SU-DHL-6 (cell line): Measurements from ENCODE around the gene CENPL.

ENCODE experiments used
- H2AFZ ChIP-seq: fragments of 200-600 bp; sonication (generic); 2 replicates; pipeline ENCODE4 v1.6.1; 2014; ENCODE audit warnings: low read depth, mild to moderate bottlenecking, moderate library complexity, mixed read lengths, antibody characterized with exemption, low read length; ENCODE audit not compliant: severe bottlenecking
- H3F3A ChIP-seq: fragments of 200-600 bp; shearing (Covaris generic); 2 replicates; pipeline ENCODE4 v1.6.0; 2016; ENCODE audit warnings: antibody characterized with exemption, mild to moderate bottlenecking; ENCODE audit not compliant: insufficient read depth
- H3K27ac ChIP-seq: fragments of 200-600 bp; sonication (generic); 2 replicates; pipeline ENCODE4 v1.5.1; 2016; ENCODE audit warnings: low read depth, mild to moderate bottlenecking, low read length, moderate library complexity, mixed read lengths
- H3K27me3 ChIP-seq: fragments of 200-600 bp; sonication (generic), shearing (Covaris generic); 2 replicates; pipeline ENCODE4 v1.6.0; 2014; ENCODE audit warnings: mild to moderate bottlenecking, low read length
- H3K36me3 ChIP-seq: fragments of 200-600 bp; sonication (generic); 2 replicates; pipeline ENCODE4 v1.6.1; 2014; ENCODE audit warnings: mild to moderate bottlenecking, low read length, mixed read lengths
- H3K4me2 ChIP-seq: fragments of 300-600, 200-600 bp; shearing (Covaris generic), sonication (generic); 2 replicates; pipeline ENCODE4 v1.6.0; 2014; ENCODE audit warnings: low read length, low read depth, mild to moderate bottlenecking; ENCODE audit not compliant: poor library complexity, severe bottlenecking
- H3K4me3 ChIP-seq: fragments of 200-600 bp; sonication (generic); 2 replicates; pipeline ENCODE4 v1.5.1; 2014; ENCODE audit warnings: antibody characterized with exemption, low read length, mild to moderate bottlenecking, mixed read lengths; ENCODE audit not compliant: insufficient read depth, poor library complexity, severe bottlenecking
- H3K79me2 ChIP-seq: fragments of 200-600 bp; sonication (generic); 2 replicates; pipeline ENCODE4 v1.6.1; 2014; ENCODE audit warnings: mild to moderate bottlenecking, low read length, moderate library complexity; ENCODE audit not compliant: insufficient read depth
- H3K9ac ChIP-seq: fragments of 200-600 bp; sonication (generic); 2 replicates; pipeline ENCODE4 v1.7.0; 2014; ENCODE audit warnings: mild to moderate bottlenecking, low read length
- H3K9me2 ChIP-seq: fragments of 200-600 bp; sonication (generic); replicated peaks from 2 replicates; pipeline ENCODE4 v1.6.1; 2014; ENCODE audit warnings: low read length; ENCODE audit not compliant: insufficient read depth
- H3K9me3 ChIP-seq: fragments of 200-600 bp; sonication (generic); 2 replicates; pipeline ENCODE4 v1.6.1; 2014; ENCODE audit warnings: low read length, mixed read lengths; ENCODE audit not compliant: insufficient read depth
- H4K20me1 ChIP-seq: fragments of 200-600 bp; sonication (generic); 2 replicates; pipeline ENCODE4 v1.6.1; 2014; ENCODE audit warnings: low read depth, mild to moderate bottlenecking, antibody characterized with exemption, low read length, moderate library complexity, mixed read lengths
- EZH2phosphoT487 ChIP-seq: fragments of 200-600 bp; sonication (generic), shearing (Covaris generic); conservative IDR thresholded peaks from 2 replicates; pipeline ENCODE4 v1.6.1; 2018; ENCODE audit warnings: mild to moderate bottlenecking, antibody characterized with exemption, low read length, moderate library complexity, mixed read lengths
- TF ChIP-seq, protein P1 (sequence below): fragments of 200-600 bp; sonication (generic); IDR thresholded peaks from one replicate; pipeline ENCODE4 v1.5.1; 2017; ENCODE audit warnings: antibody characterized with exemption, mild to moderate bottlenecking, low read length, moderate library complexity; ENCODE audit not compliant: insufficient read depth, poor library complexity, severe bottlenecking

The CENPL gene

DNA sequence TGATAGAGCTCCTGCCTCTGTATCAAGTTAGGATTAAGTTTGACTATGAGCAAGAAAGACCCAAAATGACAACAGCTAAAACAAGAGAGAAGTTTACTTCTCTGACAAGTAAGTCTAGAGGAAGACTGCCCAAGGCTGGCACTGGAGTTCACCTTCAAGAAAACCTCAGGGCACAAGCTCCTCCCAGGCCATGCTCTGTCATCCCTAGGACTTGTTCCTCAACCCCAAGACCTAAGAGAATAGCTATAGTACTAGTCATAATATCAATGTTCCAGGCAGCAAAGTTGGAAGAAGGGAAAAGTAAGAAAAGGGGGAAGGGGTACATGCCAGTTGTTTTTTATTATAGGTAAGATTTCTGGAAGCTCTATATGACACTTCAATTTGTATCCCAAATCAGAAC is 26.6 kb downstream of the CENPL start:
- no peaks in the 10 kb centered on the region; the same call in 1 of the 2 replicates for H3K79me2 ChIP-seq
- no peak overlapping the region for H3K27ac ChIP-seq
- TF ChIP-seq EZH2phosphoT487: no peak
- no peak overlapping the region for H2AFZ ChIP-seq
- H3K9ac ChIP-seq: no peak overlapping the region
- no peaks in the 10 kb centered on the region for H3K27me3 ChIP-seq
- peaks cover 5% of the 10 kb centered on the region; the same call in 1 of the 2 replicates for H3F3A ChIP-seq
- H3K9me2 ChIP-seq: no peaks in the 10 kb centered on the region
- H3K36me3 ChIP-seq: peaks cover 39% of the 10 kb centered on the region; the same call in 1 of the 2 replicates
- H3K4me3 ChIP-seq: no peak overlapping the region
- H4K20me1 ChIP-seq: no peaks in the 10 kb centered on the region; the same call in 1 of the 2 replicates
- H3K4me2 ChIP-seq: no peak overlapping the region
- no peaks in the 10 kb centered on the region for H3K9me3 ChIP-seq

DNA sequence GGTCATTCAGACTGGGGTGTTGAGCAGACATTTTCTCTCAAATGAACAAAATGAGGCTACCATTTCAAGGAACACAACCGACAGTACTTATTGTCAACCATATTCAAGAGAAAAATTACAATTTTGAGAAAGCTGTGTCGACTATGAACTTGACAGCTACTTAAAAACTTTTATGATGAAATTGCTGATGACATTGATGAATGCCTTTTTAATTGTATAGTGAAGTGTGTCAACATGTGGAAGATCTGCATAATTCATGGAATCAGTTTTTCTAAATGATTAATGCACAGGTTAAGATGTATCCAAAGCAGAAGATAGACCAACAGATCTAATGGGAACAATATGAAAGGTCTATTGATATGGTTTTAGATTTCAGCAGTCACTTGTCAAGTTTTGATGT is 34.8 kb downstream of the CENPL start:
- Histone ChIP-seq H3K9me3 (no peaks in the 10 kb centered on the region), H3K27me3 (no peaks in the 10 kb centered on the region), H3K4me3 (no peak overlapping the region), H3K36me3 (peaks cover 21% of the 10 kb centered on the region; the same call in 1 of the 2 replicates), H3K27ac (no peak overlapping the region), H3K4me2 (no peak overlapping the region), H3K9ac (no peak overlapping the region), H3K9me2 (no peaks in the 10 kb centered on the region), H4K20me1 (no peaks in the 10 kb centered on the region), H2AFZ (no peak overlapping the region), H3K79me2 (no peaks in the 10 kb centered on the region), H3F3A (peaks cover 21% of the 10 kb centered on the region)
- TF ChIP-seq, protein P1, sequence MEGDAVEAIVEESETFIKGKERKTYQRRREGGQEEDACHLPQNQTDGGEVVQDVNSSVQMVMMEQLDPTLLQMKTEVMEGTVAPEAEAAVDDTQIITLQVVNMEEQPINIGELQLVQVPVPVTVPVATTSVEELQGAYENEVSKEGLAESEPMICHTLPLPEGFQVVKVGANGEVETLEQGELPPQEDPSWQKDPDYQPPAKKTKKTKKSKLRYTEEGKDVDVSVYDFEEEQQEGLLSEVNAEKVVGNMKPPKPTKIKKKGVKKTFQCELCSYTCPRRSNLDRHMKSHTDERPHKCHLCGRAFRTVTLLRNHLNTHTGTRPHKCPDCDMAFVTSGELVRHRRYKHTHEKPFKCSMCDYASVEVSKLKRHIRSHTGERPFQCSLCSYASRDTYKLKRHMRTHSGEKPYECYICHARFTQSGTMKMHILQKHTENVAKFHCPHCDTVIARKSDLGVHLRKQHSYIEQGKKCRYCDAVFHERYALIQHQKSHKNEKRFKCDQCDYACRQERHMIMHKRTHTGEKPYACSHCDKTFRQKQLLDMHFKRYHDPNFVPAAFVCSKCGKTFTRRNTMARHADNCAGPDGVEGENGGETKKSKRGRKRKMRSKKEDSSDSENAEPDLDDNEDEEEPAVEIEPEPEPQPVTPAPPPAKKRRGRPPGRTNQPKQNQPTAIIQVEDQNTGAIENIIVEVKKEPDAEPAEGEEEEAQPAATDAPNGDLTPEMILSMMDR: no peak
- no peak for TF ChIP-seq EZH2phosphoT487

DNA sequence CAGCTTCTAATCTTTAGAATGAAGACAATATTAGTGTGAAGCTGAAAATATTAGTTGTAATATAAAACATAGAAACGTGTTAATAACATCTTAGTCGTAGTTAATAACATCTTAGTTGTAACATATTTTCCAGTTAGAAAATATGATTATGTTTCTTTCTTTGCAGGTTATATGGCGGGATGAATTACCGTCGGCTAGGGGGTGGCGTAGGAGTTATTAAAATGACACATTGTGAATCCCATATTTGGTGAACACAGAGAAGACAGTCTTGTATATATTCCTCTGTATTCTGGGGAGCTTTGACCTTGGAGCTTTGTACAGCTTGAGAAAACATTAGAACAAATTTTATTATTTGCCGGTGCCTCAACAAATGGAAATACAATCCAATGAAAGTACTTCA is 39.7 kb downstream of the CENPL start:
- H3K9me3 ChIP-seq: no peaks in the 10 kb centered on the region
- H3K4me2 ChIP-seq: no peak overlapping the region
- no peaks in the 10 kb centered on the region for H3K27me3 ChIP-seq
- peaks cover 29% of the 10 kb centered on the region for H3K36me3 ChIP-seq
- no peaks in the 10 kb centered on the region for H4K20me1 ChIP-seq
- H3K4me3 ChIP-seq: no peak overlapping the region
- TF ChIP-seq, protein P1: no peak
- TF ChIP-seq EZH2phosphoT487: no peak
- no peak overlapping the region for H2AFZ ChIP-seq
- H3K27ac ChIP-seq: no peak overlapping the region
- H3K9me2 ChIP-seq: no peaks in the 10 kb centered on the region
- H3K79me2 ChIP-seq: no peaks in the 10 kb centered on the region
- peaks cover 16% of the 10 kb centered on the region; the same call in 1 of the 2 replicates for H3F3A ChIP-seq
- H3K9ac ChIP-seq: no peak overlapping the region

DNA sequence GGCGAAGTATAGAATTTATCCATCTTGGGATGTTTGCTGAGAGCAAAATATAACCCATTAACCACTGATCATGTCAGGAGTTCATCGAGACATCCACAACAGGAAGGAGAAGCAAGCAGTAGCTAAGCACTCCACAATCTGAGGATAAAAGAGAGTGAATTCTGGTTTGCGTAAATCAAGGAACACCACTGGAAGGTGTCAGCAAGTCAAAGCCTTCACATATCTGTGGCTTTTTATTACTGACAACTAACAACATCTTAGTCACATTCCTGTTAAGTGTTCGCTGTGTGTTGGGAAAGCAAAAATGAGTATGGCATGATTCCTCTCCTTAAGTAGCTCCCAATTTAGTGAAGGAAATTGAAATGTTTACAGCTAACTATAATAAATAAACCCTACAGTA is 44.7 kb downstream of the CENPL start:
- Histone ChIP-seq H3K27ac (no peak overlapping the region), H3K9me3 (no peaks in the 10 kb centered on the region), H3K4me3 (no peak overlapping the region), H3F3A (0 out of 2 replicates have a peak, but pooled peaks cover 8% of the 10 kb centered on the region), H2AFZ (no peak overlapping the region), H3K9ac (no peak overlapping the region), H3K4me2 (no peak overlapping the region), H4K20me1 (no peaks in the 10 kb centered on the region), H3K27me3 (no peaks in the 10 kb centered on the region), H3K79me2 (no peaks in the 10 kb centered on the region; the same call in 1 of the 2 replicates), H3K36me3 (peaks cover 17% of the 10 kb centered on the region), H3K9me2 (no peaks in the 10 kb centered on the region)
- TF ChIP-seq, protein P1: no peak
- no peak for TF ChIP-seq EZH2phosphoT487
